Caco-2 (cell line): Measurements from ENCODE around the gene TBC1D9B. TPM values are rescaled to one million over a fixed set of nuclear protein-coding genes. Genes with fewer than 3 reads are reported as not detected.

Experiments
- BruUV-seq: library from RNA; stranded (reverse); fragments of 400-500 nt; replicated peaks from 2 replicates; lab custom pipeline; 2021; lab: Mats Ljungman, UMichigan
- CTCF ChIA-PET: fragments of 300-600 bp; sonication (Branson Sonifier 250); formaldehyde crosslinking; loops from one replicate; lab custom pipeline; 2022; ENCODE audit warnings: antibody characterized with exemption; lab: Charles Lee
- POLR2A ChIA-PET: fragments of 300-600 bp; sonication (Branson Sonifier 250); formaldehyde crosslinking; loops from one replicate; lab custom pipeline; 2022; ENCODE audit warnings: antibody characterized with exemption; lab: Charles Lee
- DNase-seq, 2 experiments: peaks; one replicate each; pipeline versions ENCODE4 v3.0.0 to v3.0.0-alpha.2; 2020 to 2022
- H3K27me3 ChIP-seq: replicated peaks from 2 replicates; pipeline ENCODE4 v1.6.0; 2011; ENCODE audit warnings: low read length; ENCODE audit not compliant: control insufficient read depth, insufficient read depth
- H3K36me3 ChIP-seq: 2 replicates; pipeline ENCODE4 v1.5.1; 2011; ENCODE audit warnings: low read length; ENCODE audit not compliant: control insufficient read depth, insufficient read depth
- H3K4me1 ChIP-seq: fragments of 250-450 bp; sonication (Bioruptor Pico); 2 replicates; pipeline ENCODE4 v1.5.1; 2020; ENCODE audit warnings: mild to moderate bottlenecking
- H3K4me3 ChIP-seq: 2 replicates; pipeline ENCODE4 v1.5.1; 2011; ENCODE audit warnings: low read depth, mild to moderate bottlenecking, control low read depth, low read length
- H3K9me3 ChIP-seq: fragments of 250-450 bp; sonication (Bioruptor Pico); 2 replicates; pipeline ENCODE4 v1.5.1; 2020; ENCODE audit warnings: mild to moderate bottlenecking, moderate library complexity
- H3K27ac Mint-ChIP-seq: one replicate; pipeline ENCODE4 v1.8.0; 2022; ENCODE audit warnings: mixed read lengths; ENCODE audit not compliant: unreplicated experiment
- H3K27me3 Mint-ChIP-seq: one replicate; pipeline ENCODE4 v1.8.0; 2022; ENCODE audit warnings: mixed read lengths; ENCODE audit not compliant: insufficient read depth, unreplicated experiment
- H3K36me3 Mint-ChIP-seq: one replicate; pipeline ENCODE4 v1.8.0; 2022; ENCODE audit warnings: mild to moderate bottlenecking, mixed read lengths; ENCODE audit not compliant: insufficient read depth, unreplicated experiment
- H3K4me1 Mint-ChIP-seq: one replicate; pipeline ENCODE4 v1.8.0; 2022; ENCODE audit warnings: low read depth, mixed read lengths; ENCODE audit not compliant: unreplicated experiment
- H3K4me3 Mint-ChIP-seq: one replicate; pipeline ENCODE4 v1.8.0; 2022; ENCODE audit warnings: mild to moderate bottlenecking, moderate library complexity, mixed read lengths; ENCODE audit not compliant: unreplicated experiment
- H3K9me3 Mint-ChIP-seq: one replicate; pipeline ENCODE4 v1.8.0; 2022; ENCODE audit warnings: mixed read lengths; ENCODE audit not compliant: unreplicated experiment
- intact Hi-C: fragments of 100-400 bp; cut with micrococcal nuclease; formaldehyde crosslinking; loops from one replicate; pipeline ENCODE4 v1.10.0; 2022; ENCODE audit not compliant: unreplicated experiment
- total RNA-seq: library from RNA; stranded (reverse); gene quantifications from 2 replicates; pipeline ENCODE4 v1.2.3, GENCODE V29; 2022
- TF ChIP-seq, protein P1 (sequence below), 2 experiments: fragments of 200-600 bp in 1 of 2; IDR thresholded peaks; 1 replicate in 1 of 2; 2 replicates in 1 of 2; pipeline versions ENCODE4 v1.5.1 to v1.8.0; 2011 to 2022; ENCODE audit warnings: antibody characterized with exemption in 1 of 2, control low read depth in 1 of 2, inconsistent platforms in 1 of 2, low read depth in 1 of 2, low read length in 1 of 2, mild to moderate bottlenecking in 1 of 2, moderate library complexity in 1 of 2; ENCODE audit not compliant: insufficient read depth in 1 of 2, severe bottlenecking in 1 of 2, unreplicated experiment in 1 of 2

TBC1D9B gene
- total RNA-seq, 1 experiment from 2014 or later, result 107 TPM

DNA sequence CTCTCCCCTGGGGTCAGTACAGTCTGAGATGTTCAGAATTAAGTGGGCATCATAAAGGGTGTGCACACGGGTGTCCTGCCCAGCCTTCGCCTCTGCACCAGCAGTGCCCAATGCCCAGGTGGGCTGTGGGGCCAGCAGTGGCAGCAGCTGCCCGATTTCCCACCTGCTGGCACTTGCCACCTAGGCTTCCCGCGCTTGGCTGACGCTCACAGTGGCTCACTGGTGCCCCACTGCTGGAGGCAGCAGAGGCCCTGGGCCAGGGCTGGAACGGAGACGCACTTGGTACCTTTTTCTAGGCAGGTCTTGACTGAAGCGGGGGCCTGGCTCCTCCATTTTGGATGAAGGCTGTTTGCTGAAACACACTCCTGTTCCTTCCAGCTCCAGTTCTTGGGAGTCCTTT, 66.1 kb downstream of the TBC1D9B start:
- H3K9me3 Mint-ChIP-seq, result peaks cover 10% of the 10 kb centered on the region
- no TSS peak for BruUV-seq
- ChIA-PET POLR2A (interaction anchor here (0.5 kb wide), 1 partner anchor 16 kb away, joined by 3 read pairs; no protein-coding TSS in a partner anchor), CTCF (no interaction called here)
- Histone ChIP-seq H3K36me3 (peaks cover 1% of the 10 kb centered on the region; the same call in 1 of the 2 replicates), H3K4me3 (no peak overlapping the region), H3K4me1 (no peaks in the 10 kb centered on the region), H3K9me3 (no peaks in the 10 kb centered on the region; the same call in none of the 2 replicates), H3K27me3 (no peaks in the 10 kb centered on the region)
- DNase-seq, result no peak
- H3K27ac Mint-ChIP-seq, result no peak overlapping the region
- intact Hi-C loops, result no loop called here
- no peak overlapping the region for H3K4me3 Mint-ChIP-seq
- no peaks in the 10 kb centered on the region for H3K27me3 Mint-ChIP-seq
- TF ChIP-seq, protein P1, sequence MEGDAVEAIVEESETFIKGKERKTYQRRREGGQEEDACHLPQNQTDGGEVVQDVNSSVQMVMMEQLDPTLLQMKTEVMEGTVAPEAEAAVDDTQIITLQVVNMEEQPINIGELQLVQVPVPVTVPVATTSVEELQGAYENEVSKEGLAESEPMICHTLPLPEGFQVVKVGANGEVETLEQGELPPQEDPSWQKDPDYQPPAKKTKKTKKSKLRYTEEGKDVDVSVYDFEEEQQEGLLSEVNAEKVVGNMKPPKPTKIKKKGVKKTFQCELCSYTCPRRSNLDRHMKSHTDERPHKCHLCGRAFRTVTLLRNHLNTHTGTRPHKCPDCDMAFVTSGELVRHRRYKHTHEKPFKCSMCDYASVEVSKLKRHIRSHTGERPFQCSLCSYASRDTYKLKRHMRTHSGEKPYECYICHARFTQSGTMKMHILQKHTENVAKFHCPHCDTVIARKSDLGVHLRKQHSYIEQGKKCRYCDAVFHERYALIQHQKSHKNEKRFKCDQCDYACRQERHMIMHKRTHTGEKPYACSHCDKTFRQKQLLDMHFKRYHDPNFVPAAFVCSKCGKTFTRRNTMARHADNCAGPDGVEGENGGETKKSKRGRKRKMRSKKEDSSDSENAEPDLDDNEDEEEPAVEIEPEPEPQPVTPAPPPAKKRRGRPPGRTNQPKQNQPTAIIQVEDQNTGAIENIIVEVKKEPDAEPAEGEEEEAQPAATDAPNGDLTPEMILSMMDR (IDR thresholded peaks at IDR 0.05; ENCODE audit: insufficient read depth in 1 of 2, low read depth in 1 of 2, low read length in 1 of 2, severe bottlenecking in 1 of 2, unreplicated experiment in 1 of 2), result no peak
- no peaks in the 10 kb centered on the region for H3K4me1 Mint-ChIP-seq
- peaks cover 62% of the 10 kb centered on the region for H3K36me3 Mint-ChIP-seq

DNA sequence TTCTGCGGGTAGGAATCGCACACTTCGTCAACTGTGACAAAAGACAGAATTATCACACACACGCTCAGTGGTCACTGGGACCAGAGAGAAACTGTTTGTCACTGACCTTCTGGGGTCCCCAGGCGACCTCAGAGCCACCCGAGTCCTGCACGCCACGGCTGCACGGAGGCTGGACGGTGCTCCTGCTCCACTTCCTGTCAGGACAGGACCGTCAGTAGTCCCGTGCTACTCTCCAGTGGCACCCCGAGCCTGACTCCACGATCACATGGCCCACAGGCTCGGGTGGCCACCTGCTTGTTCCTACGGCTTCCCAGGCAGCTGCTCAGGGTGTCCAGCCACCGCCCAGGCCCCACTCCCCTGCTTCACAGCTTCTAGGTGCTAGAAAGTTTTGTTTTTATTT, 66.9 kb downstream of the TBC1D9B start:
- BruUV-seq, result no TSS peak
- ChIA-PET POLR2A (interaction anchor here (0.5 kb wide), 1 partner anchor 15 kb away, joined by 3 read pairs; no protein-coding TSS in a partner anchor), CTCF (no interaction called here)
- intact Hi-C loops, result no loop called here
- no peak for DNase-seq
- peaks cover 62% of the 10 kb centered on the region for H3K36me3 Mint-ChIP-seq
- peaks cover 10% of the 10 kb centered on the region for H3K9me3 Mint-ChIP-seq
- Histone ChIP-seq H3K36me3 (peaks cover 4% of the 10 kb centered on the region; the same call in 1 of the 2 replicates), H3K9me3 (no peaks in the 10 kb centered on the region; the same call in none of the 2 replicates), H3K4me1 (no peaks in the 10 kb centered on the region), H3K27me3 (no peaks in the 10 kb centered on the region), H3K4me3 (no peak overlapping the region)
- H3K4me1 Mint-ChIP-seq, result no peaks in the 10 kb centered on the region
- no peak overlapping the region for H3K4me3 Mint-ChIP-seq
- H3K27ac Mint-ChIP-seq, result no peak overlapping the region
- TF ChIP-seq, protein P1 (IDR thresholded peaks at IDR 0.05; ENCODE audit: insufficient read depth in 1 of 2, low read depth in 1 of 2, low read length in 1 of 2, severe bottlenecking in 1 of 2, unreplicated experiment in 1 of 2), result no peak
- no peaks in the 10 kb centered on the region for H3K27me3 Mint-ChIP-seq

DNA sequence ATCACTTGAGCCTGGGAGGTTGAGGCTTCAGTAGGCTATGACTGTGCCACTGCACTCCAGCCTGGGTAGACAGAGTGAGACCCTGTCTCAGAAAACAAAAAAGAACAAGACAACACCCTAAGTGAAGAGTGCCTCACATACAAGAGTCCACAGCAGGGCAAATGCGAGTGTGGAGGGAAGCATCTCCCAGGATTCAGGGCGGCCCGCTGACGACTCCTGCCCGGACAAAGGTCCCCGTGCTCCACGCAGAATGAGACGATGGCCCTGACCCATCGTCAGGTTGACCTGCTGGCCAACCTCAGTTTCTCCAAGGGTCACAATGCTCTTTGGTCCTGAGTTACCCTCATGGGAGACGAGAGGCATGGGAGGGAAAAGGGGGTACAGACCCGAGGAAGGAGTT, 67.4 kb downstream of the TBC1D9B start:
- Mint-ChIP-seq H3K36me3 (peaks cover 67% of the 10 kb centered on the region), H3K27ac (no peak overlapping the region), H3K9me3 (peaks cover 9% of the 10 kb centered on the region), H3K27me3 (no peaks in the 10 kb centered on the region), H3K4me3 (no peak overlapping the region), H3K4me1 (no peaks in the 10 kb centered on the region)
- ChIA-PET POLR2A (no interaction called here), CTCF (no interaction called here)
- Histone ChIP-seq H3K4me1 (no peaks in the 10 kb centered on the region), H3K4me3 (no peak overlapping the region), H3K27me3 (no peaks in the 10 kb centered on the region), H3K9me3 (no peaks in the 10 kb centered on the region; the same call in none of the 2 replicates), H3K36me3 (peaks cover 4% of the 10 kb centered on the region; the same call in 1 of the 2 replicates)
- TF ChIP-seq, protein P1 (IDR thresholded peaks at IDR 0.05; ENCODE audit: insufficient read depth in 1 of 2, low read depth in 1 of 2, low read length in 1 of 2, severe bottlenecking in 1 of 2, unreplicated experiment in 1 of 2), result no peak
- no peak for DNase-seq
- BruUV-seq, result no TSS peak
- intact Hi-C loops, result no loop called here
